Neural cell (in vitro differentiated cells): Measurements from ENCODE around the gene SERPINB10.

ENCODE experiments used
- EZH2 ChIP-seq: fragments of 200-600, 300-800 bp; shearing (Covaris generic), sonication (generic); IDR thresholded peaks from 2 replicates; pipeline ENCODE4 v1.6.1; 2014; ENCODE audit warnings: antibody characterized with exemption, low read length, borderline replicate concordance, mild to moderate bottlenecking; ENCODE audit not compliant: insufficient read depth, poor library complexity, severe bottlenecking
- TF ChIP-seq, protein P1 (sequence below): fragments of 450-650 bp; IDR thresholded peaks from 2 replicates; pipeline ENCODE4 v1.5.1; 2014; ENCODE audit warnings: antibody characterized with exemption, mild to moderate bottlenecking, moderate library complexity; ENCODE audit not compliant: poor library complexity, severe bottlenecking
- TF ChIP-seq, protein P2 (sequence below): IDR thresholded peaks from 2 replicates; pipeline ENCODE4 v1.6.1; 2012; ENCODE audit warnings: borderline replicate concordance

DNA sequence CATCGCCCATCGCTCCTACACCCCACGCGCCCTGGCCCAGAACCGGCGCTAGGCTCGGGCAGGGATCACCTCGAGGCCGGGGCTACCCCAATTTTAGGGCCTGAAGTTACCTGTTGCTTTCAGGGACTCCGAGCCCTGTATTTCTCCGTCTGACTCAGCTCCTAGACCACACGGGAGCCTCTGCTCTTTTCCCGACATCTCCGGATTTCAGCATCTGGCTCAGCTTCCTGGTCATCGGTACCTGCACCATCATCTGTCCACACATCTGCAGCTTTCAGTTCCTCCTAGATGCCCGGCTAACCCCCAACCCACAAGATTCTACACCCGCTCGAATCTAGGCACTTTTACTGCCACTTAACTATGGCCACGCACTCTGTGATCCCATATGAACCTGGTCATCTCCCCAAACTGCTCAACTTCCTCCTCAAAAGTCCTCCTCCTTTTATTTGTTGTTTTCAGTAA, 29.2 kb downstream of the SERPINB10 start:
- no peak for TF ChIP-seq EZH2
- TF ChIP-seq, protein P1, sequence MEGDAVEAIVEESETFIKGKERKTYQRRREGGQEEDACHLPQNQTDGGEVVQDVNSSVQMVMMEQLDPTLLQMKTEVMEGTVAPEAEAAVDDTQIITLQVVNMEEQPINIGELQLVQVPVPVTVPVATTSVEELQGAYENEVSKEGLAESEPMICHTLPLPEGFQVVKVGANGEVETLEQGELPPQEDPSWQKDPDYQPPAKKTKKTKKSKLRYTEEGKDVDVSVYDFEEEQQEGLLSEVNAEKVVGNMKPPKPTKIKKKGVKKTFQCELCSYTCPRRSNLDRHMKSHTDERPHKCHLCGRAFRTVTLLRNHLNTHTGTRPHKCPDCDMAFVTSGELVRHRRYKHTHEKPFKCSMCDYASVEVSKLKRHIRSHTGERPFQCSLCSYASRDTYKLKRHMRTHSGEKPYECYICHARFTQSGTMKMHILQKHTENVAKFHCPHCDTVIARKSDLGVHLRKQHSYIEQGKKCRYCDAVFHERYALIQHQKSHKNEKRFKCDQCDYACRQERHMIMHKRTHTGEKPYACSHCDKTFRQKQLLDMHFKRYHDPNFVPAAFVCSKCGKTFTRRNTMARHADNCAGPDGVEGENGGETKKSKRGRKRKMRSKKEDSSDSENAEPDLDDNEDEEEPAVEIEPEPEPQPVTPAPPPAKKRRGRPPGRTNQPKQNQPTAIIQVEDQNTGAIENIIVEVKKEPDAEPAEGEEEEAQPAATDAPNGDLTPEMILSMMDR: no peak
- TF ChIP-seq, protein P2, sequence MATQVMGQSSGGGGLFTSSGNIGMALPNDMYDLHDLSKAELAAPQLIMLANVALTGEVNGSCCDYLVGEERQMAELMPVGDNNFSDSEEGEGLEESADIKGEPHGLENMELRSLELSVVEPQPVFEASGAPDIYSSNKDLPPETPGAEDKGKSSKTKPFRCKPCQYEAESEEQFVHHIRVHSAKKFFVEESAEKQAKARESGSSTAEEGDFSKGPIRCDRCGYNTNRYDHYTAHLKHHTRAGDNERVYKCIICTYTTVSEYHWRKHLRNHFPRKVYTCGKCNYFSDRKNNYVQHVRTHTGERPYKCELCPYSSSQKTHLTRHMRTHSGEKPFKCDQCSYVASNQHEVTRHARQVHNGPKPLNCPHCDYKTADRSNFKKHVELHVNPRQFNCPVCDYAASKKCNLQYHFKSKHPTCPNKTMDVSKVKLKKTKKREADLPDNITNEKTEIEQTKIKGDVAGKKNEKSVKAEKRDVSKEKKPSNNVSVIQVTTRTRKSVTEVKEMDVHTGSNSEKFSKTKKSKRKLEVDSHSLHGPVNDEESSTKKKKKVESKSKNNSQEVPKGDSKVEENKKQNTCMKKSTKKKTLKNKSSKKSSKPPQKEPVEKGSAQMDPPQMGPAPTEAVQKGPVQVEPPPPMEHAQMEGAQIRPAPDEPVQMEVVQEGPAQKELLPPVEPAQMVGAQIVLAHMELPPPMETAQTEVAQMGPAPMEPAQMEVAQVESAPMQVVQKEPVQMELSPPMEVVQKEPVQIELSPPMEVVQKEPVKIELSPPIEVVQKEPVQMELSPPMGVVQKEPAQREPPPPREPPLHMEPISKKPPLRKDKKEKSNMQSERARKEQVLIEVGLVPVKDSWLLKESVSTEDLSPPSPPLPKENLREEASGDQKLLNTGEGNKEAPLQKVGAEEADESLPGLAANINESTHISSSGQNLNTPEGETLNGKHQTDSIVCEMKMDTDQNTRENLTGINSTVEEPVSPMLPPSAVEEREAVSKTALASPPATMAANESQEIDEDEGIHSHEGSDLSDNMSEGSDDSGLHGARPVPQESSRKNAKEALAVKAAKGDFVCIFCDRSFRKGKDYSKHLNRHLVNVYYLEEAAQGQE: no peak
